Muscle layer of colon (tissue), 2 donors: ENCODE data around the gene MOGAT3.
"Not testable (repeated sequence)": the region's sequence is repeated elsewhere in the genome, so short reads cannot be mapped to it uniquely, and the experiment has no call there.

Experiments used
- H3K27ac ChIP-seq: one replicate; pipeline ENCODE4 v1.7.0; 2013; ENCODE audit warnings: low read depth, mild to moderate bottlenecking, low read length, moderate library complexity
- H3K27me3 ChIP-seq, 2 donors: one replicate each; pipeline ENCODE4 v1.7.0; 2013; ENCODE audit warnings: low read length in 2 of 2, mild to moderate bottlenecking in 2 of 2; ENCODE audit not compliant: insufficient read depth in 2 of 2, control insufficient read depth in 1 of 2
- H3K36me3 ChIP-seq: one replicate; pipeline ENCODE4 v1.7.0; 2013; ENCODE audit warnings: mild to moderate bottlenecking, low read length; ENCODE audit not compliant: insufficient read depth
- H3K4me1 ChIP-seq: one replicate; pipeline ENCODE4 v1.7.0; 2013; ENCODE audit warnings: mild to moderate bottlenecking, low read length; ENCODE audit not compliant: insufficient read depth
- H3K4me3 ChIP-seq, 2 donors: one replicate each; pipeline ENCODE4 v1.7.0; 2013; ENCODE audit warnings: low read length in 2 of 2, low read depth in 1 of 2, mild to moderate bottlenecking in 1 of 2, moderate library complexity in 1 of 2
- H3K9ac ChIP-seq: one replicate; pipeline ENCODE4 v1.7.0; 2013; ENCODE audit warnings: low read length
- H3K9me3 ChIP-seq: one replicate; pipeline ENCODE4 v1.7.0; 2013; ENCODE audit warnings: mild to moderate bottlenecking, low read length
- donor health status: abdominal sarcoma.
- donor health status: Adenocarcinoma of cecum.

Gene MOGAT3

DNA sequence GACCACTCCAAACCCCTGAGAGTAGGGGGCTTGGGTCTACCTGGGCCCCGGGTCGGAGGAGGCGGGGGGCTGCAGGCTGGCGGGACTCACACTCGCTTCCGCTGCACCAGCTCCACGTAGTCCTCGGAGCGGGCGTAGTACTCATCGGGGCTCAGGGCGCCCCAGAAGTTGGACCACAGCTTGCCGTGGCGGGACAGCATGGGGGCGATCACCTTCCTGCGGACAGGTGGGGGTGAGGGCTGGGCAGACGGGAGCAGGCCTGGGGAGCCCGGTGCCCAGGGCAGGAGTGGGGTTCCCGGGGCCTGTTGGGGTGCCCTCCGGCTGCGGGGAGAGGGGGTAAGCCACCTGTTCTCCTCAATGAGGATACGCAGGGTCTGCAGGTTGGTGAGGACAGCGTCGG lies 10.7 kb upstream of the MOGAT3 start:
- peaks cover 11% of the 10 kb centered on the region for H3K4me1 ChIP-seq
- H3K4me3 ChIP-seq: no peak overlapping the region
- H3K9me3 ChIP-seq: no peaks in the 10 kb centered on the region
- no peaks in the 10 kb centered on the region for H3K27me3 ChIP-seq
- no peak overlapping the region for H3K27ac ChIP-seq
- H3K36me3 ChIP-seq: peaks cover 44% of the 10 kb centered on the region
- H3K9ac ChIP-seq: no peak overlapping the region

DNA sequence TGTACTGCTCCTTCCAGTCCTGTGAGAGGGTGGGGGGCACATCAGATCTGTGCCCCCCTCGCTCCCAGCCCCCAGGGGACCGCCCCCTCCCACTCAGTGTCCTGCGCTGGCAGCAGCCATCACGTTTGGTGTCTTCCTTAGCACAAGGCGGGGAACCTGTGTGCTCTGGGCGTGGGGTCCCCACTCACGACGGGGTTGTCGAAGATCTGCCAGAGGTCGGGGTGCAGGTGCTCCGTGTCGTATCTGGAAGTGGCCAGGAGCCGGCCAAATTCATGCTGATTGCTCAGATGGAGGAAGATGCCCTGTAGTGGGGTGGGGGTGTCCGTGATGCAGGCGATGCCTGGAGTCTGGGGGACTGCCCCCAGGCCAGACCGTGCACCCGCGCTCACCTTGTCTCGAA lies 9.3 kb upstream of the MOGAT3 start:
- Histone ChIP-seq H3K27ac (no peak overlapping the region), H3K9ac (no peak overlapping the region), H3K9me3 (no peaks in the 10 kb centered on the region), H3K4me3 (no peak overlapping the region), H3K4me1 (peaks cover 4% of the 10 kb centered on the region), H3K27me3 (no peaks in the 10 kb centered on the region), H3K36me3 (peaks cover 39% of the 10 kb centered on the region)

- H3K9ac ChIP-seq: no peak overlapping the region
- H3K4me1 ChIP-seq: no peaks in the 10 kb centered on the region
- no peaks in the 10 kb centered on the region for H3K9me3 ChIP-seq
- H3K4me3 ChIP-seq: no peak overlapping the region
- H3K27ac ChIP-seq: no peak overlapping the region
- H3K36me3 ChIP-seq: peaks cover 34% of the 10 kb centered on the region
- H3K27me3 ChIP-seq: no peaks in the 10 kb centered on the region
Measured at GRCh38 chr7:101208794-101209193, 8.0 kb upstream of the MOGAT3 start.

DNA sequence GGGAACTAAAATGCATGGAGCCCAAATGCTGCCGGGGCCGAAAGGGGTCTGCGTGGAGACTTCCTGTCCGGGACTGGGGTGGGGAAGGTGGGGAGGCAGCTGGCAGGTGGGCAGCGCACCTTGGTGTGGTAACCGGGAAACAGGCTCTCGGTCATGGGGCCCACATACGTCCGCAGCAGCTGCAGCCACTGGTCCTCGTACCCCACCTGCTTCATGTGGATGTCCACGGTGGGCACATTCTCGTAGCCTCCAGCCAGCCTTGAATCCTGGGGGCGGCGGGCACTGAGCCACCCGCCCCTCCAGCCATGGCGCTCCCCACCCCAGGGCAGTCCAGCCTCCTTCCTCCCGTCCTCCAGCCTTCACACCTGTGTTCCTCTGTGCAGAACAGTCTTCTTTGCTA lies 6.6 kb upstream of the MOGAT3 start:
- H3K36me3 ChIP-seq: peaks cover 31% of the 10 kb centered on the region
- no peaks in the 10 kb centered on the region for H3K4me1 ChIP-seq
- no peak overlapping the region for H3K4me3 ChIP-seq
- no peak overlapping the region for H3K27ac ChIP-seq
- peaks cover 0 to 9% of the 10 kb centered on the region in 2 donors for H3K27me3 ChIP-seq
- no peak overlapping the region for H3K9ac ChIP-seq
- no peaks in the 10 kb centered on the region for H3K9me3 ChIP-seq

GRCh38 chr7:101206665-101207042 lies 5.8 kb upstream of the MOGAT3 start:
- H3K4me1 ChIP-seq: no peaks in the 10 kb centered on the region
- H3K9ac ChIP-seq: no peak overlapping the region
- H3K27ac ChIP-seq: no peak overlapping the region
- H3K9me3 ChIP-seq: no peaks in the 10 kb centered on the region
- no peak overlapping the region for H3K4me3 ChIP-seq
- H3K27me3 ChIP-seq: peaks cover 0 to 17% of the 10 kb centered on the region in 2 donors
- peaks cover 23% of the 10 kb centered on the region for H3K36me3 ChIP-seq

- Histone ChIP-seq H3K27ac (no peak overlapping the region), H3K36me3 (peaks cover 18% of the 10 kb centered on the region), H3K4me3 (no peak overlapping the region), H3K27me3 (peaks cover 0 to 23% of the 10 kb centered on the region in 2 donors), H3K9ac (no peak overlapping the region), H3K4me1 (no peaks in the 10 kb centered on the region), H3K9me3 (no peaks in the 10 kb centered on the region)
Measured at GRCh38 chr7:101205901-101206664, 5.2 kb upstream of the MOGAT3 start.

DNA sequence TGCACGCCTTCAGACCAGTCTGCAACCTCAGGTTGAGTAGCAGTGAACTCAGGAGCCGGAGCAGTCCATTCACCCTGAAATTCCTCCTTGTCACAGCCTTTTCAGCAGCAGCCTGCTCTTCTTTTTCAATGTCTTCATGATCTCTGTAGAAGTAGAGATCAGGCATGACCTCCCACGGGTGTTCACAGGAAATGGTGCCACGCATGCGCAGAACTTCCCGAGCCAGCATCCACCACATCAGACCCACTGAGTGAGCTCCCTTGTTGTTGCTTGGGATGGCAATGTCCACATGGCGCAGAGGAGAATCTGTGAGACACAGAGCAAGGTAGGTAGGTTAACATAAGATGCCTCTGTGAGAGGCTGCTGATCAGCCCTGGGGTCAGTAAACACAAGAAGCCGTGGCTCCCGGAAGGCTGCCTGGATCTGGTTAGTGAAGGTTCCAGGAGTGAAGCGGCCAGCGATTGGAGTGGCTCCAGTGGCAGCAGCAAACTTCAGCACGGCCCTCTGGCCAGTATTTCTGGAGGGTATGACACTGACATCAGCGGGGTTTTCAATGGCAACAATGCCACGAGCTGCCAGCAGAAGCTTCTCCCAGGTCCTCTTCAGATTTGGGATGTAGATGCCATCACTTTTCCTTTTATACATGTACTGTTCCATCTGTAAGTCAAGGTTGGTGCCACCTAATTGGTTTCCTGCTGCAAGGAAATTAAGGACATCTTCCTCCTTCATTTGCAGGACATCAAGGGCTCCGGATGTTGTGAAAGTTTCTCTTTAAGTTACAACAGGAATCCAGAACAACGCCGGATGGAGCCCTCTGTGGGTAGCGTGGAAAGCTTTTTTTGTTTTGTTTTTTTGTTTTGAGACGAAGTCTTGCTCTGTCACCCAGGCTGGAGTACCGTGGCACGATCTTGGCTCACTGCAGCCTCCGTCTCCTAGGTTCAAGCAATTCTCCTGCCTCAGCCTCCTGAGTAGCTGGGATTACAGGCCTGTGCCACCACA lies 3.2 kb upstream of the MOGAT3 start:
- H3K4me1 ChIP-seq, H3K9ac ChIP-seq, H3K36me3 ChIP-seq, H3K4me3 ChIP-seq, H3K9me3 ChIP-seq, H3K27ac ChIP-seq: not testable (repeated sequence)
- peaks cover 10 to 37% of the 10 kb centered on the region in 2 donors for H3K27me3 ChIP-seq

- H3K4me3 ChIP-seq: no peak overlapping the region
- no peaks in the 10 kb centered on the region for H3K4me1 ChIP-seq
- H3K9me3 ChIP-seq: no peaks in the 10 kb centered on the region
- no peak overlapping the region for H3K27ac ChIP-seq
- no peaks in the 10 kb centered on the region for H3K36me3 ChIP-seq
- no peak overlapping the region for H3K9ac ChIP-seq
- peaks cover 10 to 37% of the 10 kb centered on the region in 2 donors for H3K27me3 ChIP-seq
Measured at GRCh38 chr7:101202603-101202918, 1.7 kb upstream of the MOGAT3 start.

GRCh38 chr7:101201695-101202602 lies 1.1 kb upstream of the MOGAT3 start:
- H3K4me3 ChIP-seq: no peak overlapping the region
- no peak overlapping the region for H3K9ac ChIP-seq
- no peaks in the 10 kb centered on the region for H3K9me3 ChIP-seq
- H3K36me3 ChIP-seq: no peaks in the 10 kb centered on the region
- H3K4me1 ChIP-seq: no peaks in the 10 kb centered on the region
- peaks cover 10 to 37% of the 10 kb centered on the region in 2 donors for H3K27me3 ChIP-seq
- H3K27ac ChIP-seq: no peak overlapping the region

DNA sequence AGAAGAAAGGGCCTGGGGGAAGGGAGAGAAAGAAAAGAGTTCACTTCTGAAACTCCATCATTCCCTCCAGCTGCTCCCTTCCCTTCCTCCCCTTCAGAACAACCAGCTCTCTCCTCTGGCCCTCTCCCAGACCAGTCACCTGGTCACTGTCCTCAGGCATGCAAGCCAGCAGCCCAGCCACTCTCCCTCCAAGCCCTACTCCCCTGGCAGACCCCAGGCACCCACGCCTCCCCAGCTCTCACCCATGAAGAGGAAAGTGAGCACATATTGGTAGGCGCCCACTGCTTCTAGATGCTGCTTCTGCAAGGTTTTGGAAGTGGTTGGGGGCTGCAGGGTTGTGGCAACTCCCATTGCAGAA lies 353 bp downstream of the MOGAT3 start:
- H3K27me3 ChIP-seq: peaks cover 10 to 43% of the 10 kb centered on the region in 2 donors

GRCh38 chr7:101199522-101199921 lies 1.3 kb downstream of the MOGAT3 start:
- not testable (repeated sequence) for H3K9ac ChIP-seq, H3K27ac ChIP-seq, H3K36me3 ChIP-seq, H3K4me3 ChIP-seq, H3K4me1 ChIP-seq, H3K9me3 ChIP-seq
- H3K27me3 ChIP-seq: peaks cover 10 to 43% of the 10 kb centered on the region in 2 donors

More for the DNA sequence above, 353 bp downstream of the MOGAT3 start:
- no peaks in the 10 kb centered on the region for H3K4me1 ChIP-seq
- H3K27ac ChIP-seq: no peak overlapping the region
- H3K9me3 ChIP-seq: no peaks in the 10 kb centered on the region
- no peaks in the 10 kb centered on the region for H3K36me3 ChIP-seq
- no peak overlapping the region for H3K4me3 ChIP-seq
- H3K9ac ChIP-seq: no peak overlapping the region
